NCI-H748 (cell line): ENCODE measurements around the gene TMEM14A.

Source experiments
- DNase-seq: peaks from one replicate; lab custom pipeline; 2025; ENCODE audit not compliant: unreplicated experiment; lab: John Stamatoyannopoulos, UW

The TMEM14A gene

GRCh38 chr6:52670502-52671409, at the start of gene TMEM14A:
TMEM14A (plus strand) TSS chr6:52671113; CDS start chr6:52677103, 5,990 bp downstream.
- DNase-seq, result peak; percentile 98

- no peak for DNase-seq
Measured at GRCh38 chr6:52621631-52622030, 49.3 kb upstream of the TMEM14A start.

- DNase-seq, result no peak
Measured at GRCh38 chr6:52622810-52623209, 48.1 kb upstream of the TMEM14A start.

- DNase-seq, result no peak
Measured at GRCh38 chr6:52632011-52632410, 38.9 kb upstream of the TMEM14A start.

GRCh38 chr6:52634211-52634610, 36.7 kb upstream of the TMEM14A start:
- no peak for DNase-seq

- DNase-seq, result no peak
Measured at GRCh38 chr6:52635049-52635577, 35.8 kb upstream of the TMEM14A start.

GRCh38 chr6:52636830-52637229, 34.1 kb upstream of the TMEM14A start:
- DNase-seq, result no peak

- DNase-seq, result no peak
Measured at GRCh38 chr6:52639493-52639892, 31.4 kb upstream of the TMEM14A start.

GRCh38 chr6:52640170-52640569, 30.7 kb upstream of the TMEM14A start:
- peak; percentile 87 for DNase-seq

- DNase-seq, result peak; percentile 32
Measured at GRCh38 chr6:52640916-52641315, 30.0 kb upstream of the TMEM14A start.

GRCh38 chr6:52641388-52641787, 29.5 kb upstream of the TMEM14A start:
- DNase-seq, result peak; percentile 47

GRCh38 chr6:52641826-52642225, 29.1 kb upstream of the TMEM14A start:
- peak; percentile 87 for DNase-seq

- peak; percentile 78 for DNase-seq
Measured at GRCh38 chr6:52642368-52642767, 28.5 kb upstream of the TMEM14A start.

- DNase-seq, result peak; percentile 47
Measured at GRCh38 chr6:52643158-52643557, 27.8 kb upstream of the TMEM14A start.

- no peak for DNase-seq
Measured at GRCh38 chr6:52644253-52644652, 26.7 kb upstream of the TMEM14A start.

GRCh38 chr6:52645976-52646375, 24.9 kb upstream of the TMEM14A start:
- DNase-seq, result no peak

GRCh38 chr6:52647199-52647598, 23.7 kb upstream of the TMEM14A start:
- DNase-seq, result no peak

- no peak for DNase-seq
Measured at GRCh38 chr6:52649536-52650160, 21.3 kb upstream of the TMEM14A start.

- no peak for DNase-seq
Measured at GRCh38 chr6:52650941-52651340, 20.0 kb upstream of the TMEM14A start.

- no peak for DNase-seq
Measured at GRCh38 chr6:52653151-52653550, 17.8 kb upstream of the TMEM14A start.

GRCh38 chr6:52654007-52654406, 16.9 kb upstream of the TMEM14A start:
- DNase-seq, result no peak

- DNase-seq, result no peak
Measured at GRCh38 chr6:52654592-52654991, 16.3 kb upstream of the TMEM14A start.
